Activated naive CD8-positive, alpha-beta T cell treated with anti-CD3 and anti-CD28 coated beads, Interleukin-2, amount 50 U/mL, for 16 hours (primary cell): ENCODE results near the gene LAMP1.
A peak's percentile ranks its signal among the peaks of the same experiment; 100 is the strongest.
"Not testable (repeated sequence)": the region's sequence is repeated elsewhere in the genome, so short reads cannot be mapped to it uniquely, and the experiment has no call there.

ENCODE experiments used
- DNase-seq: peaks from one replicate; pipeline ENCODE4 v3.0.0-alpha.2; 2020; ENCODE audit warnings: low read depth, low spot score

The LAMP1 gene

DNA sequence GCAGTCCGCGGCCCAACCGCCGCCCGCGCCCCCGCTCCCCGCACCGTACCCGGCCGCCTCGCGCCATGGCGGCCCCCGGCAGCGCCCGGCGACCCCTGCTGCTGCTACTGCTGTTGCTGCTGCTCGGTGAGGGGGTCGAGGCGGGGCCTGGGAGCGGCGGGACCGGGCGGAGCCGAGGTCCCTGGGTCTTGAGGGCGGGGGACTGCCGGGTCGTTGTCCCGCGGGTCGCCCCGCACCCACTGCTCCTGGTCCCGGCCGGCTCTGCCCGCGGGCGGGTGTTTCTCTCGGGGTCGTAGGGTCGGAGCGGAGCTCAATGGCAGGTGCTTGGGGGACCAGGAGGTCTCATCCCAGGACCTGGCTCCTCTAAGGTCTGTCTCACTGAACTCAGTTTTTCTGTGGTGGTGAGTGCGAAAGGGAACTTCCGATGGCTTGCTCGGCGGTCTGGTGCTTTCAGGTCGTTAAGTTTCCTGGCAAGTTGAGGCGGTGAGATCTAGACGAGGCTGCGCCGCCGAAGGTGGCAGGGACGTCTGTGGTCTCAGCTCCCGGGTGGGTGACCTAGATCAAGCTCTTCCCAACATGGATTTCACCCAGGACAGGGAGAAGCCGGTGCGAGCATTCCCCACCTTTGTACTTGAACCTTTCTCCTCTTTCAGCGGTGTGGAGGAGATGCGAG, 467 bp downstream of the LAMP1 start:
- DNase-seq: peak; percentile 20

DNA sequence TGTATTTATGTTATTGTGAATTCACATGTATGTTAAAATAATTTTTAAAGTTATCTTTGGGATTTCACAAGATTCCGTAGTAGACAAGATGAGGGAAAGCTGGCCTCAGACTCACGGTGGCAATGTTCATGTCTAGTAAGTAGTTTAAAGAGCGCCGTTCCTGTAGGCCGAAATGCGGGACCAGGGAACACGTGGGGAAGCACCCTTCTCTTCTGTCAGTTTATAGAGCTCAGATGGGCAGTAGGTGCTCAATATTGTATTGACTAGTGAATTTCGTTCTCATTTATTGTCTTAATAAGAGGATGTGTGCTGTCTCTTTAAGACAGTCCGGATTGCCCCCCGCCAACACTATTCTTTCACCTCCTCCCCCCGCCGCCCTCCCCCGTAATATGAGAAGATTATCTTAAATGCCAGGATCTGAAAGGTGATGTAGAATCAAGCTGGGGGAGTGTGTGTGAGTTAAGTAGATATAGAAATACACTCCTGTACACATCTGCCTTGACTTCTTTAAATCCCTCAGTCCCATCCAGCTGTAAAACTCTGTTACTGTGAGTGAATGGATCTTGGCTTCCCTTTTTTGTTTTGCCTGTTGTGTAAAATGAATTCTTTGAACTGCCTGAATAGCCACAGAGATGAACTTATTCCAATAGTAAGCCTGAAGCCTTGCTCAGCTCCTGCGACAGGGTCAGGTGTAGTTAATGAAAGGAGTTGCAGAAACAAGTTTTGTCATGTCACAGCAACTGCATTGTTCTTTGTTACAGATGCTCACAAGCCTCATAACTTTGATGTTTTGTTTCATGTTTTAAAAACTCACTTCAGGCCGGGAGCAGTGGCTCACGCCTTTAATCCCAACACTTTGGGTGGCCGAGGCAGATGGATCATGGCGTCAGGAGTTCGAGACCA, 1.3 kb downstream of the LAMP1 start:
- no peak for DNase-seq

DNA sequence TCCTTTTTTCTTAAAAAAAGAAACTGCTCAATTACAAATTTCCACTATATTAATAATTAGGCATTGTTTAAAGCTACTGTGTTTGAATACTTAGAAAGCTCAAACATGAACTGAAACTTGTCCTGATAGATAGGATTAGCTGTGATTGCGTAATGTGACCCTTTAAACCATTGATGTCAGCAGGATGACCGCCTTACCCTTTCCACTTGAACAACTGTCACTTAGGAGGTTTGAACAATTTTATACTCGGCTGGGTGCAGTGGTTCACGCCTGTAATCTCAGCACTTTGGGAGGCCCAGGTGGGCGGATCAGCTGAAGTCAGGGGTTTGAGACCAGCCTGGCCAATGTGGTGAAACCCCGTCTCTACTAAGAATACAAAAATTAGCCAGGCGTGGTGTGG, 2.9 kb downstream of the LAMP1 start:
- no peak for DNase-seq

DNA sequence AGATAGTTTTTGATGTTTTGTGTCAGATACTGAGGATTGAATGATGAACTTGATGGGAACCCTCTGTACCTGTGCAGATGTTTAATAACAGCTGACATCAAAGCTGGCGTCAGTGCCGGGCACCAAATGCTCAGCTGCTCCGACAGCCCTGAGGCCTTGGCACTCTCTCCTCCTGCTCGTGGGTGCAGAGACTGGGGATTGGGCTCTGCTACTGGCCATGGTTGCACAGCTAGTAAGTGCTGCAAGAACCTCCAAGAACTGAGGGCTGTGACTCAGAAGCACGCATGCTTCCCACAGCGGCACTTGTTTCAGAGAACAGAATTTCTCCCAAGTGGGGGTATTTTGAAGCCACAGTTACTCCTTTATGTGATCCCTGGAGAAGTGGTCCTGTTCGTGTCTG, 5.9 kb downstream of the LAMP1 start:
- DNase-seq: no peak

DNA sequence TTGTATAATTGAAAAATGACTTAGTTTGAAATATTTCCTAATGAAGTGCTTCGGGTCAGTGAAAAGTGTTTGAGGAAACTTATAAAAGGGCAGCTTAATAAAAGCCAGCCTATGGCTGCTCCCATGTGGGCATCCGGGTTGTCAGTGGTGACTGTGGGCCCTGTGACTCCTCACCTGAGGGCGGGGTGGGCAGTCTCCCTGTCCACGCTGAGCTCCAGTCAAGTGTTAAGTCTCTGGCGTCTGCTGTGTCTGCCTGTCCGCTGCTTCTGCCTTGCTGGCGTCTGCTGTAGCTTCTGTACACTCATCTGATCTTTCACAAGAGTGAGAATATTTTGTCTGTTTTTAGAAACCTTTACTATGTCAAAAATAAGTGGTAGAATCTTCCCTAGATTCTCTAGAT, 7.1 kb downstream of the LAMP1 start:
- DNase-seq: no peak

DNA sequence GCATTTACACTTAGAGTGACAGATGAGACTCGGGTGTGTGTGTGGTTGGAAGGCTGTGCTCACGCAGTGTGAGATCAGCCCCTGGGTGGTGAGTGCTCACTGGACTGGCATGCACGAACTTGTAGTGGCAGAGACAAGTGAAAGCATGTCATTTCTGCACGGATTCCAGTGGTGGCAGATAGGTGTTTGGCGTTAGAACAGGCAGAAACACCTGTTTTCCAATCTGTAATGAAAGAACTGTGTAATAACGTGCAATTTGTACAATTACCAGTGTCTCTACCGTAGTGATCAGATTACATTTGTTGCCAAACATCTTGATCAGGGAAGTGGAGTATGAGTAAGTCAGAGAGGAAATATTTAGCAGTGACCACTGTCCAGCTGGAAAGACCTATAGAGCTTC, 8.2 kb downstream of the LAMP1 start:
- no peak for DNase-seq

DNA sequence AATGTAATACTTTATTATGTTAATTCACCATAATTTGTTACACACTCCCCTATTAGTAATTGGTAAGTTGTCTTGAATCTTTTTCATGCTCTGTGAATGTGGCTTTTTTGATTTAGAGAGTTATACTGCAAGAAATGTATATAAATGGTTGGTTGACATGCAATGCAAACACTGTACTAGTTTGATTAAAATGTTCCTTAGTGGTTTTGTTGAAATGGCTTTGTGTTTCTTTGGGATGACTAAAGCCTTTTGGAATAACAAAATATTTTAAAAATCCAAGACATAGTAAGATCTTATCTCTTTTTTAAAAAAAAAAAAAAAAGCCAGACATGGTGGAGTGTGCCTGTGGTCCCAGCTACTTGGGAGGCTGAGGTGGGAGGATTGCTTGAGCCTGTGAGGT, 10.5 kb downstream of the LAMP1 start:
- DNase-seq: no peak

DNA sequence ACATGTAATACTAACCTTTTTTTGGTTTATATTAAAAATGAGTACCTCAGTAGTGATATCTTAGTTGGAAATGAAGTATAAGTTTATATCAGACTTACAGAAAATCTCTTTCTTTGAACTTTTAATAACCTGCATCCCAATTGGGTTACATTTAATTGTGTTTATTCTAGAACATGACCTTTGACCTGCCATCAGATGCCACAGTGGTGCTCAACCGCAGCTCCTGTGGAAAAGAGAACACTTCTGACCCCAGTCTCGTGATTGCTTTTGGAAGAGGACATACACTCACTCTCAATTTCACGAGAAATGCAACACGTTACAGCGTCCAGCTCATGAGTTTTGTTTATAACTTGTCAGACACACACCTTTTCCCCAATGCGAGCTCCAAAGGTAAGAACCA, 12.4 kb downstream of the LAMP1 start:
- DNase-seq: no peak

DNA sequence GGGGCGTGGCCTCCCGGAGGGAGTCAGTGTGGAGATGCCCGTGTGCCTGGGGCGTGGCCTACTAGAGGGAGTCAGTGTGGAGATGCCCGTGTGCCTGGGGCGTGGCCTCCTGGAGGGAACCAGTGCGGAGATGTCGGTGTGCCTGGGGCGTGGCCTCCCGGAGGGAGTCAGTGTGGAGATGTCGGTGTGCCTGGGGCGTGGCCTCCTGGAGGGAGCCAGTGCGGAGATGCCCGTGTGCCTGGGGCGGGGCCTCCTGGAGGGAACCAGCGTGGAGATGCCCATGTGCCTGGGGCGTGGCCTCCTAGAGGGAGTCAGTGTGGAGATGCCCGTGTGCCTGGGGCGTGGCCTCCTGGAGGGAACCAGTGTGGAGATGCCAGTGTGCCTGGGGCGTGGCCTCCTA, 17.1 kb downstream of the LAMP1 start:
- not testable (repeated sequence) for DNase-seq

DNA sequence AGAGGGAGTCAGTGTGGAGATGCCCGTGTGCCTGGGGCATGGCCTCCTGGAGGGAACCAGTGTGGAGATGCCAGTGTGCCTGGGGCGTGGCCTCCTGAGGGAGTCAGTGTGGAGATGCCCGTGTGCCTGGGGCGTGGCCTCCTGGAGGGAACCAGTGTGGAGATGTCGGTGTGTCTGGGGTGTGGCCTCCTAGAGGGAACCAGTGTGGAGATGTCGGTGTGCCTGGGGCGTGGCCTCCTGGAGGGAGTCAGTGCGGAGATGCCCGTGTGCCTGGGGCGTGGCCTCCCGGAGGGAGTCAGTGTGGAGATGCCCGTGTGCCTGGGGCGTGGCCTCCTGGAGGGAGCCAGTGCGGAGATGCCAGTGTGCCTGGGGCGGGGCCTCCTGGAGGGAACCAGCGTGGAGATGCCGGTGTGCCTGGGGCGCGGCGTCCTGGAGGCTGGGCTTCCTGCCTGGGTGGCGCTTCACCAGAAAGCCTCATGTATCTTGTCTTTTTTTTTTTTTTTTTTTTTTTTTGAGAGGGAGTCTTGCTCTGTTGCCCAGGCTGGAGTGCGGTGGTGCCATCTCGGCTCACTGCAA, 17.9 kb downstream of the LAMP1 start:
- DNase-seq: not testable (repeated sequence)

DNA sequence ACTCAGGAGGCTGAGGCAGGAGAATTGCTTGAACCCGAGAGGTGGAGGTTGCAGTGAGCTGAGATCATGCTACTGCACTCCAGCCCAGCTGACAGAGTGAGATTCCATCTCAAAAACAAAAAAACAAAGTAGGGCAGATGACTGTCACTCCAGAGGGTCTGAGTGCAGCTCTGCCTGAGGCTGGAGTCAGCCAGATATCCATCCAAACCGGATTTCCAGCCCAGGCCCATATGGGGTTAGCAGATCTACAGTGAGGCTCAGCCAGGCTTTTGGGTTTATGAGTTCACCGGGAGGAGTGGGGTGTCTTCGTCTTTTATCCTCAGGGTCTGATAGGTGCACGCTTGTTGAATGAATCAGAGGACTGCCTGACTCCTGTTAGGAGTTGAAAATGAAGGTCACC, 19.0 kb downstream of the LAMP1 start:
- DNase-seq: no peak

DNA sequence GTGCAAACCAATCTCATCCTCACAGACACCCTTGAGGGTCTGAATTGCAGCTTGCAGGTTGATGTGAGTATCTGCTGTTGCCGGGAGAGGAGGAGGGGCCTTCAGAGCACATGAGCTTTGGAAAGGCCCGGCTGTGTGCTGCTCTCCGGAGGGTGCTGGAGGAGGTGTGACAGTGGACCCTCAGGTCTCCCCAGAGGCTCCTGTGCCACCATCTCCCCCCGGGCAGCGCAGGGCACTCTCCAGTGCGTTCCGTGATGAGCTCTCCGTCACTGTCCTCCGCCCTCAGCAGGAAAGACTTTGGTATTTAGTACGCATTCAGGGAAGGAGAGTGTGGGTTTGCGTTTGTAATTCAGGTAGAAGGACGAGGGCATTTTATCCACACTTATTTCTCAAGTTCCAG, 20.0 kb downstream of the LAMP1 start:
- no peak for DNase-seq

DNA sequence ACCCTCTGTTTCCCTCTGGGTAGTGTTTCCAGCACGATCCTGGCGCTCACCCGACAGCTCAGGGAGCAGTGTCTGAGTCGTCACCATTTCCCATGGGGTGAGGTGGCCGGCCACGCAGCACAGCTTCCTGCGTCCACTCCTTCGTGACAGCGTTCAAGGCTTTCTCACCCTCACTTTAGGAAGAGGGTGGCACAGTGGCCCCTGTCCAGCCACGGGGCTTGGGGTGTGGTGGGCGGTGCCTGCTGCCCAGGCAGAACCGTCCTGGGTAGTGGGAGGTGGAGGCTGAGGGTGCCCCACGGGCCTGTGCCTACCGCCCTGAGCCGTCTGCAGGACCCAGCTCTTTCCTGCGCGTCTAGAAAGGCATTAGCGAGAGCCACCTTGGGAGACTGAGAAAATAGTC, 21.9 kb downstream of the LAMP1 start:
- no peak for DNase-seq

DNA sequence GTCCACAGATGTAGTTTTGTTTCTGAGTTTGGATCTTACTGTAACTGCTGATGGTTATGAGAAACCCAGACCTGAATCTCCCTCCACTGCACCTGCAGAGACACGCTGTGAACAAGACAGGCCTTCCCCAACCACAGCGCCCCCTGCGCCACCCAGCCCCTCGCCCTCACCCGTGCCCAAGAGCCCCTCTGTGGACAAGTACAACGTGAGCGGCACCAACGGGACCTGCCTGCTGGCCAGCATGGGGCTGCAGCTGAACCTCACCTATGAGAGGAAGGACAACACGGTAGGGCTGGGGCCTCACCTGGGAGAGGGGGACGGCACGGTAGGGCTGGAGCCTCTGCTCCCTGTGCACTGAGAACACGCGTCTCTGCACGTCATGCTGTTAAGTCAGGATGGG, 22.3 kb downstream of the LAMP1 start:
- DNase-seq: no peak

DNA sequence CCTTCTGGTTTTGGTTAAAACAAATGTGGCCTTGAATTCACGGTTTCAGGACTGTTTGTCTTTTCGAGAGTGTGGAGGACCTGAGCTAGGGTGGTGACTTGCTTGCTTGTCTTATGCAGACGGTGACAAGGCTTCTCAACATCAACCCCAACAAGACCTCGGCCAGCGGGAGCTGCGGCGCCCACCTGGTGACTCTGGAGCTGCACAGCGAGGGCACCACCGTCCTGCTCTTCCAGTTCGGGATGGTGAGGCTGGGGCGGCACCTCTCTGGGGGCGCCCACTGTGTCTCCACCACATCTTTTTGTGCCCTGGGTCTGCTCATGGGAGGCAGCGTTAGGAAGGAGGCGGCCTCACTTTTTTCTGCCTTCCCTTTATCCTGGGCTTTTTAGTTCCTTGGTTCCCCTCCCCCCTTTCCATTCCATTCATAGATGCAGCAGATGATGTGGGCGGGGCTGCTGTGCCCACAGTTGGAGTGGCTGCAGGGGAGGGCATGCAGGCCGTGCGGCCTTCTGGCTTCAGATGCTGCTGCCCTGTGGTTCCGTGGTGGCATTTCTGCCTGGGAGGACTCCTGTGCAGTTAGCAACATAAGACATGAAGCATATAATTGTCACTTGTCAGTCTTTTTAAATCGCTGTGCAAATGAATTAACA, 23.3 kb downstream of the LAMP1 start:
- DNase-seq: no peak

DNA sequence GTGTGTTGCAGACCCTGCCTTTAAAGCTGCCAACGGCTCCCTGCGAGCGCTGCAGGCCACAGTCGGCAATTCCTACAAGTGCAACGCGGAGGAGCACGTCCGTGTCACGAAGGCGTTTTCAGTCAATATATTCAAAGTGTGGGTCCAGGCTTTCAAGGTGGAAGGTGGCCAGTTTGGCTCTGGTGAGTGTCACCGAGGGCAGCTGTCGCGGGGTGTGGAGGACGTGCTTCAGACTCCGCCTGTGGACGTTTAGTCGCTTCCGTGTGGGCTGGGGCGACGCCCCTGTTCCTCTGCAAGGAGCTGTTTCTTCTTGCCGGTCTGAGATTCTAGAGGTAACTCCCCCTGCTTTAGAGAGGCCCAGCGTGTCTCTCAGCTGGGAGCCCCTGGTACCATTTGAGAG, 24.5 kb downstream of the LAMP1 start:
- no peak for DNase-seq

DNA sequence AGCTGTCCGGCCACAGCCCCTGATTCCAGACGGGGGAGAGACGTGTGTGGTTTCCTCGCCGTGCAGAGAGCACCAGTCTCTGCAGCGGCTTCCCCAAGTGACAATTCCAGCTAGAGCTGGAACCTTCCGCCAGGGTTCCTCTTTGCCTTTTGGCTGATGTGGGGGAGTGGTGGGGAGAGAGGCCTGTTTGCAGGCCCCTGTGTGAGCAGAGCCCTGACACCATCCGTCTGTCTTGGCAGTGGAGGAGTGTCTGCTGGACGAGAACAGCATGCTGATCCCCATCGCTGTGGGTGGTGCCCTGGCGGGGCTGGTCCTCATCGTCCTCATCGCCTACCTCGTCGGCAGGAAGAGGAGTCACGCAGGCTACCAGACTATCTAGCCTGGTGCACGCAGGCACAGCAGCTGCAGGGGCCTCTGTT, 25.0 kb downstream of the LAMP1 start:
- DNase-seq: no peak

DNA sequence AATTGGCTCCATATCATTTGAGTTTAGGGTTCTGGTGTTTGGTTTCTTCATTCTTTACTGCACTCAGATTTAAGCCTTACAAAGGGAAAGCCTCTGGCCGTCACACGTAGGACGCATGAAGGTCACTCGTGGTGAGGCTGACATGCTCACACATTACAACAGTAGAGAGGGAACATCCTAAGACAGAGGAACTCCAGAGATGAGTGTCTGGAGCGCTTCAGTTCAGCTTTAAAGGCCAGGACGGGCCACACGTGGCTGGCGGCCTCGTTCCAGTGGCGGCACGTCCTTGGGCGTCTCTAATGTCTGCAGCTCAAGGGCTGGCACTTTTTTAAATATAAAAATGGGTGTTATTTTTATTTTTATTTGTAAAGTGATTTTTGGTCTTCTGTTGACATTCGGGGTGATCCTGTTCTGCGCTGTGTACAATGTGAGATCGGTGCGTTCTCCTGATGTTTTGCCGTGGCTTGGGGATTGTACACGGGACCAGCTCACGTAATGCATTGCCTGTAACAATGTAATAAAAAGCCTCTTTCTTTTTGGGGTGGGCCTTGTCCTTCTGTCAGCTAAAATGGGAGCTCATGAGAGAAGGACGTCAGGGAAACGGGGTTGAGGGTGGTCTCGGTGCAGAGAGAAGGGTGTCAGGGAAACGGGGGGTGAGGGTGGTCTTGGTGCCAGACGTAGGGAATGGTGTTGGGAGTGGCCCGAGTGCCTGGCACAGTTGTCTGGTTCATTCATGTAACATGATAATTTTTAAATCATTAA, 26.0 kb downstream of the LAMP1 start:
- DNase-seq: no peak

DNA sequence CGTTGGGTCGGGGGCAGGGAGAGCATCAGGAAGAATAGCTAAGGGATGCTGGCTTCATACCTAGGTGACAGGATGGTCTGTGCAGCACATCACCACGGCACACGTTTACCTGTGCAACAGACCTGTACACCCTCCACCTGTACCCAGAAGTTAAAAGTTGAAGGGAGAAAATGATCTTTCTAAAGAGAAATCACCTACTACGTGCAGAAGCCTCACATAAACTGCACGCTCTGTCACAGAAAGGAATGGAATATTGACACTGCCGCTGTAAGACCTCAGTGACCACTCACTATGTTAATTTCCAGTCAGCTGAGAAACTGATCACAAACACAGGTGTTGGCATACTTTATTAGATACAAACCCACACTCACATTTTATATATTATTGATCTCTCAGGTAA, 26.8 kb downstream of the LAMP1 start:
- no peak for DNase-seq

DNA sequence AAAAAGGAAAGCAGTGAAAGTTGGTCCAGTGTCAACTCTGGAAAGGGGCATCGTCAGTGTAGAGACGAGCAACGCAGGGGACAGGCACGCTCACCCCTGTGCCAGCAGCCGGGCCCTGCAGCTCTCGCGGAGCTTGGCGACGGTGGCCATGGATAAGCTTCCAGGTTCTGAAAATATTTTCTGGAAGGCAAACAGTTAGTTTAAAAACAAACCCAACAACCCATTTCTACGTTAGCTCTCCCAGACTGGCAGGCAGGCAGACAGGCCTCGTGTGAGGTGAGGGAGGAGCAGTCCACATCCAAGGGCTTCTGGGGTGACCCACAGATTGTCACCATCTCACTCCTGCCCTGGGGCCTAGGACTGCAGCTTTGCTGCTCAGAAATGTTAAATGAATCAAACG, 27.4 kb downstream of the LAMP1 start:
- DNase-seq: no peak

DNA sequence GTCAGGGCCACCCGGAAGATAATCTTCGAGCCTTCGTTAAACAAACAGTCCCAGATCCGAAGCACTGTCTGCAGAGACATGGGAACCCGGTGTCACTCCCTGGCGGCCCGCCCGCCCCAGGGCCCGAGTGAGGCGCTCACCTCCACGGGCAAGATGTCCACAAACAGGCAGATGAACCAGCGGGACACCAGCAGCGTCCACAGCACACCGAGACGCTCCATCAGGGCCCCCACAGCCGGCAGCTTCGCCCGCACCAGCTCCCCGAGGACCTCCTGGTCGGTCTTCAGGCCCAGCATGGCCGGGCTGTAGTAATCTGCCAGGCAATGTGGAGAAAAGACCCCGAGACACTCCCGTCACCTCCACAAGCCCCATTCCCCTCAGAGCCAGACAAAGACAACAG, 28.7 kb downstream of the LAMP1 start:
- DNase-seq: no peak

DNA sequence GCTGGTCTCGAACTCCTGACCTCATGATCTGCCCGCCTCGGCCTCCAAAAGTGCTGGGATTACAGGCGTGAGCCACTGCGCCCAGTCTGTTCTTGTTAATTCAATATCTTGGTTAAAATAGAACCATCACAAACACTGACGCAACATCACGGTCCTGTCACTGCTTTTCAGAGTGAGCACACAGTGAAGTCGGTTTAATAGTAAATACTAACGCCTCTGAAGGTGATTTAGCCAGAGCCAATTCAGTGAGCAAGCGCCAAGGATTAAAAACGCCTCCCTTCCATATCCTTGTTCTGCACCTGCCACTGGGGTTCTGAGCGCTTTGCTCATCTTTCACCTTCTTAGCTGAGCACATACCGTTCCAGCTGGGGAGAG, 30.3 kb downstream of the LAMP1 start:
- DNase-seq: no peak
